ENCODE results near the gene ARL5B. TPM values are rescaled to one million over a fixed set of nuclear protein-coding genes. Genes with fewer than 3 reads are reported as not detected.
"Not testable (repeated sequence)": the region's sequence is repeated elsewhere in the genome, so short reads cannot be mapped to it uniquely, and the experiment has no call there.

ARL5B gene
- total and polyA plus RNA-seq, 12 donors = 2.0 to 10.9 (median 7.2) TPM

DNA sequence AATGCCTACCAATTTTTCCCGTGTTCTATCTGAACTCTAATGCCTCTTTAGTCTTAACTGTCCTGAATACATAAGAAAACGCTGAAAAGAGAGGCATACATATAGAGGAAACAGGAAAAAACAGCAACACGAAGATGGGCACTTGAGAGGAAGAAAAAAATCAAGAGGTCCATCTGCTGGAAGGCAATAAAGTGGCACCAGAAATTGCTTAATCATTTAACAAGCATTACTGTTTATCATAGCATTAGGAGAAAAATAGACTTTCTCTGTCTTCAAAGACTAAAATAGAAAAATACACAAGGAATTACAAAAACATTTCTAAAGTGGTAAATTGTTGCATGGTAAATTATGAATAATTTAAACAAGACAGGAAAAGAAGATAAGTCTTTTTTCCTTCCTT, 42.9 kb upstream of the ARL5B start:
- no peaks in the 10 kb centered on the region for H3K9me3 ChIP-seq
- no peak overlapping the region for H3K4me3 ChIP-seq
- no peaks in the 10 kb centered on the region for H3K27me3 ChIP-seq
- intact Hi-C loops (cut with DNase I) = no loop called here
- H3K27ac ChIP-seq = no peak overlapping the region
- H3K4me1 ChIP-seq = peaks cover 0 to 9% (median 0%) of the 10 kb centered on the region in 9 donors
- WGBS, 2 donors = 73 to 75% methylated on average over 3 of the region's 3 CpGs
- peaks cover 0 to 48% (median 9%) of the 10 kb centered on the region in 9 donors for H3K36me3 ChIP-seq
- no peak for DNase-seq
- ATAC-seq = no peak
- TF ChIP-seq, protein P1, sequence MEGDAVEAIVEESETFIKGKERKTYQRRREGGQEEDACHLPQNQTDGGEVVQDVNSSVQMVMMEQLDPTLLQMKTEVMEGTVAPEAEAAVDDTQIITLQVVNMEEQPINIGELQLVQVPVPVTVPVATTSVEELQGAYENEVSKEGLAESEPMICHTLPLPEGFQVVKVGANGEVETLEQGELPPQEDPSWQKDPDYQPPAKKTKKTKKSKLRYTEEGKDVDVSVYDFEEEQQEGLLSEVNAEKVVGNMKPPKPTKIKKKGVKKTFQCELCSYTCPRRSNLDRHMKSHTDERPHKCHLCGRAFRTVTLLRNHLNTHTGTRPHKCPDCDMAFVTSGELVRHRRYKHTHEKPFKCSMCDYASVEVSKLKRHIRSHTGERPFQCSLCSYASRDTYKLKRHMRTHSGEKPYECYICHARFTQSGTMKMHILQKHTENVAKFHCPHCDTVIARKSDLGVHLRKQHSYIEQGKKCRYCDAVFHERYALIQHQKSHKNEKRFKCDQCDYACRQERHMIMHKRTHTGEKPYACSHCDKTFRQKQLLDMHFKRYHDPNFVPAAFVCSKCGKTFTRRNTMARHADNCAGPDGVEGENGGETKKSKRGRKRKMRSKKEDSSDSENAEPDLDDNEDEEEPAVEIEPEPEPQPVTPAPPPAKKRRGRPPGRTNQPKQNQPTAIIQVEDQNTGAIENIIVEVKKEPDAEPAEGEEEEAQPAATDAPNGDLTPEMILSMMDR (IDR thresholded peaks at IDR 0.05) = no peak

DNA sequence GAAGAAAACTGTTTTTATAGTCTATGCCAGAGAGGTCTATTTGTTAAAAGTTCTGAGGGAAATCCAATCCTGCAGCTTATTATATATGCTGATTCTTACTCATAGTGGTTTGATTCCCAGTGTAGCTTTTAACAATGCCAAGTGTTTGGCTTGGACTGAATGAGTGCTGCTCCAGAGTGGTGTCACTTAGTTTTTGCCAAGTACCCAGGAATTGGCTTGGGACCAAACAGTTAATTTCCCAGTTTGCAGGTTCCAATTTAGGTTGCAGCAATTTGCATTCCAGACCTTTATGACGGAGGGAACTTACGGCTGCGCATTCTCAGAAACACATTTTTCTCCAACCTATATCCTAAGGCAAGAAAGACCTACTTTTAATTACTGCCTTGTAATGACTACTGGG, 40.2 kb upstream of the ARL5B start:
- Histone ChIP-seq H3K27me3 (no peaks in the 10 kb centered on the region), H3K27ac (no peak overlapping the region), H3K9me3 (no peaks in the 10 kb centered on the region), H3K4me1 (peaks cover 0 to 9% (median 0%) of the 10 kb centered on the region in 9 donors), H3K4me3 (no peak overlapping the region), H3K36me3 (peaks cover 0 to 37% (median 0%) of the 10 kb centered on the region in 9 donors)
- whole genome bisulfite sequencing, 2 donors = 45 to 66% methylated on average over 3 of the region's 3 CpGs
- TF ChIP-seq, protein P1 (IDR thresholded peaks at IDR 0.05) = no peak
- intact Hi-C loops (cut with DNase I) = no loop called here
- ATAC-seq (peak; percentile 46 to 90 (median 82)), DNase-seq (peak in 1 of 2 donors; percentile 23)

DNA sequence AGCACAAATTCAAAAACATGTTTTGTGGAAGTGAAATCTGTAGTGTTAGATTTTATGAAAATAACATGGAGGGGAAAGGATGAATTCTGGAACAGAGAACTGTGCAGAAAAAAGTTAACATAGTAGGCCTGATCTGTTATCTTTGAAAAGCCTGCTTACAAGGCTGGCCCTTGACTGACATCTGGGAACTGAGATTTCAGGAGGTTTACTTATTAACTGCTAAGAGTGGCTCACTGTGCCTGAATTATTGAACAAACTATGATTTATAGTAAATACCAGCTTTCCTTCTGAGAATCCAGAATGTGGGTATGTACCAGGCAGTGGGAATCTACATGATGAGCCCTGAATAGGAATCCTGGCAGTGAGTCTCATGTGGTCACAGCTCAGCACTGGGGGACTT, 38.4 kb upstream of the ARL5B start:
- H3K36me3 ChIP-seq = peaks cover 0 to 20% (median 0%) of the 10 kb centered on the region in 9 donors
- peaks cover 0 to 9% (median 0%) of the 10 kb centered on the region in 9 donors for H3K4me1 ChIP-seq
- no peak overlapping the region for H3K4me3 ChIP-seq
- TF ChIP-seq, protein P1 (IDR thresholded peaks at IDR 0.05) = no peak
- DNase-seq = no peak
- no peaks in the 10 kb centered on the region for H3K9me3 ChIP-seq
- H3K27ac ChIP-seq = no peak overlapping the region
- no peaks in the 10 kb centered on the region for H3K27me3 ChIP-seq
- no peak for ATAC-seq
- intact Hi-C loops (cut with DNase I) = no loop called here

DNA sequence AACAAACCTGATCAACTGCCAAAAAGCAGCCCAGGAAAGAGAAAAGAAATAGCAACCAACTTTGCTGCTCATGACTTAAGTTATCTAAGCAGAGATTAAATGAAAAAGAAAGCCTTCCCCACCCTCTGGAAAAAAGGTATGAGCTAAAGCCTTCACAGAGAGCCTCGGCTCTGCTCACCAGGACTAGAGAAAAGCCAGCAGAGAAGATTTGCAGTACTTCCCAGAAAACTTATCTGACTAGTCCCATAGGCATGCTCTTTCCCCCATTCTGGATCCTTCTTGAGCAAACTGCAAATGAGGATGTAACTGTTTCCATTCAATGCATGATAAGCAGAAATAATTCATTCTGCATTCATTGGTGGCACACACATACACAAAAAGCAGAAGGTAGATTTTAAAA, 35.6 kb upstream of the ARL5B start:
- Histone ChIP-seq H3K36me3 (peaks cover 0 to 20% (median 0%) of the 10 kb centered on the region in 9 donors), H3K4me1 (peaks cover 0 to 13% (median 5%) of the 10 kb centered on the region in 9 donors)
- H3K27ac ChIP-seq; ATAC-seq; DNase-seq; intact Hi-C loops (cut with DNase I); H3K9me3 ChIP-seq; H3K27me3 ChIP-seq; H3K4me3 ChIP-seq: not testable (repeated sequence)
- 45 to 78% methylated on average over 1 of the region's 1 CpG for WGBS, 2 donors

DNA sequence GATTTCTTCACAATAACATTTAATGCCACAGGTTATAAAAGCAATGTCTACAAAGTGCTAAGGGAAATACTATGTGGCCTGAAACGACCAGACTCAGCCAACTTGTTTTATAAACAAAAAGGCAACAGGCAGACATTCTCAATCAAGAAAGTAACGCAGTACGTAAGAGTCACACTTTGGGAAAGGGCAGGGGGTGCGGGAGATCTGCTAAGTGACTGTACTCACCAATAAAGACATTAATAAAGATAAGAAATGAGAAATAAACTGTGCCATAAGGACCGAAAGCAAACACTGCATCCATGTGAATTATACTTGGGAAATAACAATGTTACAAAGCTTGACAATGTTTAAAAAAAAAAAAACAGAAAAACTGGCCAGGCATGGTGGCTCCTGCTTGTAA, 33.3 kb upstream of the ARL5B start:
- H3K27me3 ChIP-seq = no peaks in the 10 kb centered on the region
- TF ChIP-seq, protein P1 (IDR thresholded peaks at IDR 0.05) = no peak
- ATAC-seq = no peak
- H3K9me3 ChIP-seq = no peaks in the 10 kb centered on the region
- DNase-seq = no peak
- 91 to 93% methylated on average over 5 of the region's 5 CpGs for WGBS, 2 donors
- H3K4me3 ChIP-seq = no peak overlapping the region
- intact Hi-C loops (cut with DNase I) = no loop called here
- H3K4me1 ChIP-seq = peaks cover 0 to 11% (median 5%) of the 10 kb centered on the region in 9 donors
- H3K27ac ChIP-seq = no peak overlapping the region
- H3K36me3 ChIP-seq = peaks cover 0 to 14% (median 0%) of the 10 kb centered on the region in 9 donors

DNA sequence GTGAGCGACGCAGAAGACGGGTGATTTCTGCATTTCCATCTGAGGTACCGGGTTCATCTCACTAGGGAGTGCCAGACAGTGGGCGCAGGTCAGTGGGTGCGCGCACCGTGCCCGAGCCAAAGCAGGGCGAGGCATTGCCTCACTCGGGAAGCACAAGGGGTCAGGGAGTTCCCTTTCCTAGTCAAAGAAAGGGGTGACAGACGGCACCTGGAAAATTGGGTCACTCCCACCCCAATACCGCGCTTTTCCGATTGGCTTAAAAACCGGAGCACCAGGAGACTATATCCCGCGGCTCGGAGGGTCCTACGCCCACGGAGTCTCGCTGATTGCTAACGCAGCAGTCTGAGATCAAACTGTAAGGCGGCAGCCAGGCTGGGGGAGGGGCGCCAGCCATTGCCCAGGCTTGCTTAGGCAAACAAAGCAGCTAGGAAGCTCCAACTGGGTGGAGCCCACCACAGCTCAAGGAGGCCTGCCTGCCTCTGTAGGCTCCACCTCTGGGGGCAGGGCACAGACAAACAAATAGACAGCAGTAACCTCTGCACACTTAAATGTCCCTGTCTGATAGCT, 31.7 kb upstream of the ARL5B start:
- H3K4me3 ChIP-seq = peak overlapping the region; percentile 38 to 77 (median 61)
- H3K36me3 ChIP-seq; H3K9me3 ChIP-seq; H3K27me3 ChIP-seq; intact Hi-C loops (cut with DNase I): not testable (repeated sequence)
- peak overlapping the region in 9 of 10 donors; percentile 44 to 89 (median 77) for H3K27ac ChIP-seq
- ATAC-seq = peak in 3 of 8 donors; percentile 12 to 37 (median 34)
- H3K4me1 ChIP-seq = peaks cover 0 to 11% (median 5%) of the 10 kb centered on the region in 9 donors
- WGBS, 2 donors = 3 to 4% methylated on average over 25 of the region's 25 CpGs
- DNase-seq = peak; percentile 73 to 76

DNA sequence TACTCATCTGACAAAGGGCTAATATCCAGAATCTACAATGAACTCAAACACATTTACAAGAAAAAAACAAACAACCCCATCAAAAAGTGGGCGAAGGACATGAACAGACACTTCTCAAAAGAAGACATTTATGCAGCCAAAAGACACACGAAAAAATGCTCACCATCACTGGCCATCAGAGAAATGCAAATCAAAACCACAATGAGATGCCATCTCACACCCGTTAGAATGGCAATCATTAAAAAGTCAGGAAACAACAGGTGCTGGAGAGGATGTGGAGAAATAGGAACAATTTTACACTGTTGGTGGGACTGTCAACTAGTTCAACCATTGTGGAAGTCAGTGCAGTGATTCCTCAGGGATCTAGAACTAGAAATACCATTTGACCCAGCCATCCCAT, 26.7 kb upstream of the ARL5B start:
- H3K4me3 ChIP-seq; DNase-seq; intact Hi-C loops (cut with DNase I); H3K4me1 ChIP-seq; ATAC-seq; H3K27me3 ChIP-seq; H3K36me3 ChIP-seq; H3K27ac ChIP-seq; H3K9me3 ChIP-seq: not testable (repeated sequence)
- WGBS, 2 donors = 96 to 98% methylated on average over 2 of the region's 3 CpGs
